ENCODE data around the gene PPP2R5D. TPM values are rescaled to one million over a fixed set of nuclear protein-coding genes. Genes with fewer than 3 reads are reported as not detected.

PPP2R5D gene
- total RNA-seq, 1 experiment from 2014 or later = 52.7 TPM

DNA sequence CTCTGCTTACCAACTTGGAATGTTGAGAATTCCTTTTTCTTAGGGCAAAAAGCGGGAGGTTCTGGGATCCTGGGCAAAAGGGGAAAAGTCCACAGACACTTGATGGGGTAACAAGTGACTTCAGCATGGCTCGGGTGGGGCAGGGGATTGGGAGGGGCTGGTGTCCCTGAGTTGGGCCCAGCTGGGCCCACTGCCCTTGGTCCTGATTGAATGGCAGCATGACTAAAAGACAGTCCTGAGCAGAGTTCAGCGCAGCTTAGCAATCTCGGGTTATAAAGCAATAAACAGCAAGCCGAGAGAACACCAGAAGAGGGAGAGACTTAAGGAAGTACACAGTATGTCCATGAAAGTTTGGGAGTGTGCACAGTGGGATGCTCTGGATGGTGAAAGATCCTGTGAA is 5.6 kb downstream of the PPP2R5D start:
- Mint-ChIP-seq H3K4me3 (no peak overlapping the region), H3K36me3 (peaks cover 21% of the 10 kb centered on the region), H3K27ac (no peak overlapping the region), H3K27me3 (ENCODE audit: low read depth) (no peaks in the 10 kb centered on the region), H3K9me3 (no peaks in the 10 kb centered on the region), H3K4me1 (peaks cover 15% of the 10 kb centered on the region)
- ChIA-PET CTCF (no interaction called here), POLR2A (no interaction called here)
- TF ChIP-seq, protein P1, sequence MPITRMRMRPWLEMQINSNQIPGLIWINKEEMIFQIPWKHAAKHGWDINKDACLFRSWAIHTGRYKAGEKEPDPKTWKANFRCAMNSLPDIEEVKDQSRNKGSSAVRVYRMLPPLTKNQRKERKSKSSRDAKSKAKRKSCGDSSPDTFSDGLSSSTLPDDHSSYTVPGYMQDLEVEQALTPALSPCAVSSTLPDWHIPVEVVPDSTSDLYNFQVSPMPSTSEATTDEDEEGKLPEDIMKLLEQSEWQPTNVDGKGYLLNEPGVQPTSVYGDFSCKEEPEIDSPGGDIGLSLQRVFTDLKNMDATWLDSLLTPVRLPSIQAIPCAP (CRISPR knock-in tag; IDR thresholded peaks at IDR 0.05) = no peak
- TF ChIP-seq, protein P2, sequence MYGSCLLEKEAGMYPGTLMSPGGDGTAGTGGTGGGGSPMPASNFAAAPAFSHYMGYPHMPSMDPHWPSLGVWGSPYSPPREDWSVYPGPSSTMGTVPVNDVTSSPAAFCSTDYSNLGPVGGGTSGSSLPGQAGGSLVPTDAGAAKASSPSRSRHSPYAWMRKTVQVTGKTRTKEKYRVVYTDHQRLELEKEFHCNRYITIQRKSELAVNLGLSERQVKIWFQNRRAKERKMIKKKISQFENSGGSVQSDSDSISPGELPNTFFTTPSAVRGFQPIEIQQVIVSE (CRISPR knock-in tag; IDR thresholded peaks at IDR 0.05; ENCODE audit: borderline replicate concordance) = no peak
- TF ChIP-seq GRHL2 (CRISPR knock-in tag; IDR thresholded peaks at IDR 0.05; ENCODE audit: insufficient replicate concordance, severe bottlenecking) = no peak
- TF ChIP-seq, protein P3, sequence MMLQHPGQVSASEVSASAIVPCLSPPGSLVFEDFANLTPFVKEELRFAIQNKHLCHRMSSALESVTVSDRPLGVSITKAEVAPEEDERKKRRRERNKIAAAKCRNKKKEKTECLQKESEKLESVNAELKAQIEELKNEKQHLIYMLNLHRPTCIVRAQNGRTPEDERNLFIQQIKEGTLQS (CRISPR knock-in tag; conservative IDR thresholded peaks at IDR 0.05) = no peak
- TF ChIP-seq, protein P4, sequence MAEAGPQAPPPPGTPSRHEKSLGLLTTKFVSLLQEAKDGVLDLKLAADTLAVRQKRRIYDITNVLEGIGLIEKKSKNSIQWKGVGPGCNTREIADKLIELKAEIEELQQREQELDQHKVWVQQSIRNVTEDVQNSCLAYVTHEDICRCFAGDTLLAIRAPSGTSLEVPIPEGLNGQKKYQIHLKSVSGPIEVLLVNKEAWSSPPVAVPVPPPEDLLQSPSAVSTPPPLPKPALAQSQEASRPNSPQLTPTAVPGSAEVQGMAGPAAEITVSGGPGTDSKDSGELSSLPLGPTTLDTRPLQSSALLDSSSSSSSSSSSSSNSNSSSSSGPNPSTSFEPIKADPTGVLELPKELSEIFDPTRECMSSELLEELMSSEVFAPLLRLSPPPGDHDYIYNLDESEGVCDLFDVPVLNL (CRISPR knock-in tag; IDR thresholded peaks at IDR 0.05; ENCODE audit: borderline replicate concordance, low read depth) = no peak
- no peak for TF ChIP-seq TEAD1 (CRISPR knock-in tag; IDR thresholded peaks at IDR 0.05)
- TF ChIP-seq, protein P5, sequence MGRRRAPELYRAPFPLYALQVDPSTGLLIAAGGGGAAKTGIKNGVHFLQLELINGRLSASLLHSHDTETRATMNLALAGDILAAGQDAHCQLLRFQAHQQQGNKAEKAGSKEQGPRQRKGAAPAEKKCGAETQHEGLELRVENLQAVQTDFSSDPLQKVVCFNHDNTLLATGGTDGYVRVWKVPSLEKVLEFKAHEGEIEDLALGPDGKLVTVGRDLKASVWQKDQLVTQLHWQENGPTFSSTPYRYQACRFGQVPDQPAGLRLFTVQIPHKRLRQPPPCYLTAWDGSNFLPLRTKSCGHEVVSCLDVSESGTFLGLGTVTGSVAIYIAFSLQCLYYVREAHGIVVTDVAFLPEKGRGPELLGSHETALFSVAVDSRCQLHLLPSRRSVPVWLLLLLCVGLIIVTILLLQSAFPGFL (CRISPR knock-in tag; IDR thresholded peaks at IDR 0.05; ENCODE audit: borderline replicate concordance) = no peak
- no peak for TF ChIP-seq NR2C2 (CRISPR knock-in tag; IDR thresholded peaks at IDR 0.05)
- DNase-seq (ENCODE audit: low spot score) = no peak
- no peak for ATAC-seq

DNA sequence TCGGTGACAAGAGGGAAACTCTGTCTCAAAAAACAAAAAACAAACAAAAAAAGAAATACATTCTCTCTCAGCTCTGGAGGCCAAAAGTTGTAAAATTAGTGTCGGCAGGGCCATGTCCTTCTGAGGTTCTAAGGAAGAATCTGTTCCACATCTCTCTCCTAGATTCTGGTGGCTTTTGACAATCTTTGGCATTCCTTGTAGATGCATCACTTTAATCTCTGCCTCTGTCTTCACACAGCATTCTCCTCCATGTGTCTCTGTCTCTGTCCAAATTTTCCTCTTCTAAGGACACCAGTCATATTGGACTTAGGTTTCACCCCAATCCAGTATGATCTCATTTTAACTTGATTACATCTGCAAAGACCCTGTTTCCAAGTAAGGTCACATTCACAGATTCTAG is 9.1 kb downstream of the PPP2R5D start:
- Mint-ChIP-seq H3K4me1 (no peaks in the 10 kb centered on the region), H3K4me3 (no peak overlapping the region), H3K36me3 (peaks cover 21% of the 10 kb centered on the region), H3K27ac (peak overlapping the region; percentile 2; the same call in 1 of the 2 replicates), H3K9me3 (no peaks in the 10 kb centered on the region), H3K27me3 (ENCODE audit: low read depth) (no peaks in the 10 kb centered on the region)
- TF ChIP-seq ZNF232 (CRISPR knock-in tag; IDR thresholded peaks at IDR 0.05) (no peak), NFYB (CRISPR knock-in tag; conservative IDR thresholded peaks at IDR 0.05; ENCODE audit: low read depth) (no peak), TEAD1 (CRISPR knock-in tag; IDR thresholded peaks at IDR 0.05) (no peak), MXD4 (CRISPR knock-in tag; IDR thresholded peaks at IDR 0.05; ENCODE audit: borderline replicate concordance) (no peak), ZNF396 (CRISPR knock-in tag; IDR thresholded peaks at IDR 0.05; ENCODE audit: borderline replicate concordance) (no peak), EMX1 (CRISPR knock-in tag; IDR thresholded peaks at IDR 0.05) (no peak), ESRRA (CRISPR knock-in tag; IDR thresholded peaks at IDR 0.05; ENCODE audit: borderline replicate concordance) (no peak)
- TF ChIP-seq, protein P6, sequence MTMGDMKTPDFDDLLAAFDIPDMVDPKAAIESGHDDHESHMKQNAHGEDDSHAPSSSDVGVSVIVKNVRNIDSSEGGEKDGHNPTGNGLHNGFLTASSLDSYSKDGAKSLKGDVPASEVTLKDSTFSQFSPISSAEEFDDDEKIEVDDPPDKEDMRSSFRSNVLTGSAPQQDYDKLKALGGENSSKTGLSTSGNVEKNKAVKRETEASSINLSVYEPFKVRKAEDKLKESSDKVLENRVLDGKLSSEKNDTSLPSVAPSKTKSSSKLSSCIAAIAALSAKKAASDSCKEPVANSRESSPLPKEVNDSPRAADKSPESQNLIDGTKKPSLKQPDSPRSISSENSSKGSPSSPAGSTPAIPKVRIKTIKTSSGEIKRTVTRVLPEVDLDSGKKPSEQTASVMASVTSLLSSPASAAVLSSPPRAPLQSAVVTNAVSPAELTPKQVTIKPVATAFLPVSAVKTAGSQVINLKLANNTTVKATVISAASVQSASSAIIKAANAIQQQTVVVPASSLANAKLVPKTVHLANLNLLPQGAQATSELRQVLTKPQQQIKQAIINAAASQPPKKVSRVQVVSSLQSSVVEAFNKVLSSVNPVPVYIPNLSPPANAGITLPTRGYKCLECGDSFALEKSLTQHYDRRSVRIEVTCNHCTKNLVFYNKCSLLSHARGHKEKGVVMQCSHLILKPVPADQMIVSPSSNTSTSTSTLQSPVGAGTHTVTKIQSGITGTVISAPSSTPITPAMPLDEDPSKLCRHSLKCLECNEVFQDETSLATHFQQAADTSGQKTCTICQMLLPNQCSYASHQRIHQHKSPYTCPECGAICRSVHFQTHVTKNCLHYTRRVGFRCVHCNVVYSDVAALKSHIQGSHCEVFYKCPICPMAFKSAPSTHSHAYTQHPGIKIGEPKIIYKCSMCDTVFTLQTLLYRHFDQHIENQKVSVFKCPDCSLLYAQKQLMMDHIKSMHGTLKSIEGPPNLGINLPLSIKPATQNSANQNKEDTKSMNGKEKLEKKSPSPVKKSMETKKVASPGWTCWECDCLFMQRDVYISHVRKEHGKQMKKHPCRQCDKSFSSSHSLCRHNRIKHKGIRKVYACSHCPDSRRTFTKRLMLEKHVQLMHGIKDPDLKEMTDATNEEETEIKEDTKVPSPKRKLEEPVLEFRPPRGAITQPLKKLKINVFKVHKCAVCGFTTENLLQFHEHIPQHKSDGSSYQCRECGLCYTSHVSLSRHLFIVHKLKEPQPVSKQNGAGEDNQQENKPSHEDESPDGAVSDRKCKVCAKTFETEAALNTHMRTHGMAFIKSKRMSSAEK (CRISPR knock-in tag; IDR thresholded peaks at IDR 0.05; ENCODE audit: borderline replicate concordance) = no peak
- TF ChIP-seq, protein P7, sequence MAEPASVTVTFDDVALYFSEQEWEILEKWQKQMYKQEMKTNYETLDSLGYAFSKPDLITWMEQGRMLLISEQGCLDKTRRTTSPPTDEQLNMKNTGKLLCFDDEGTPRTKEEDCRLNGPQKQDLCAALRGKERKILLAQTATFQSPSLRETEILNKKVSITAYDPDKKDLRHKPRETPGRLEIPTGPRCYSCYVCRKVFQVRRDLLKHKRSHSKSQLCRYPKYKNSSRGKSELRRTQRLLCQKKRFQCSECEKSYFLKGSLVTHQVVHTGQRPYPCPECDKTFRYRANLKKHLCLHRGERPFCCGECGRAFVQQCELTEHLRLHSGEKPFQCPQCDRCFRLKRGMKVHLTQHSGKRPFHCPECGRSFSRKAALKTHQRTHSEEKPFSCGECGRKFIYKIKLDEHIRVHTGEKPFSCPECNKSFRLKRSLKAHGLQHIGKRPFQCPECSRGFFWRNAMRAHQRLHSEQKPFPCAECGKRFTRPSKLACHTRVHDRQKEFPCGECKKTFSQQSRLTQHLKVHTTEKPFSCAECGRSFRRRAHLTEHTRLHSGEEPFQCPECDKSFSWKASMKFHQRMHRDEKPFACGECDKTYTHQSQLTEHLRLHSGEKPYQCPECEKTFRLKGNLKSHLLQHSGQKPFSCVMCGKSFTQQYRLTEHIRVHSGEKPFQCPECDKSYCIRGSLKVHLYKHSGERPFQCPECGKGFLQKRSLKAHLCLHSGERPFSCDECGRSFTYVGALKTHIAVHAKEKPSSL (CRISPR knock-in tag; conservative IDR thresholded peaks at IDR 0.05) = no peak
- TF ChIP-seq, protein P8, sequence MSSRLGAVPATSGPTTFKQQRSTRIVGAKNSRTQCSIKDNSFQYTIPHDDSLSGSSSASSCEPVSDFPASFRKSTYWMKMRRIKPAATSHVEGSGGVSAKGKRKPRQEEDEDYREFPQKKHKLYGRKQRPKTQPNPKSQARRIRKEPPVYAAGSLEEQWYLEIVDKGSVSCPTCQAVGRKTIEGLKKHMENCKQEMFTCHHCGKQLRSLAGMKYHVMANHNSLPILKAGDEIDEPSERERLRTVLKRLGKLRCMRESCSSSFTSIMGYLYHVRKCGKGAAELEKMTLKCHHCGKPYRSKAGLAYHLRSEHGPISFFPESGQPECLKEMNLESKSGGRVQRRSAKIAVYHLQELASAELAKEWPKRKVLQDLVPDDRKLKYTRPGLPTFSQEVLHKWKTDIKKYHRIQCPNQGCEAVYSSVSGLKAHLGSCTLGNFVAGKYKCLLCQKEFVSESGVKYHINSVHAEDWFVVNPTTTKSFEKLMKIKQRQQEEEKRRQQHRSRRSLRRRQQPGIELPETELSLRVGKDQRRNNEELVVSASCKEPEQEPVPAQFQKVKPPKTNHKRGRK (CRISPR knock-in tag; IDR thresholded peaks at IDR 0.05; ENCODE audit: borderline replicate concordance) = no peak
- TF ChIP-seq, protein P3 (CRISPR knock-in tag; conservative IDR thresholded peaks at IDR 0.05) = no peak
- TF ChIP-seq, protein P5 (CRISPR knock-in tag; IDR thresholded peaks at IDR 0.05; ENCODE audit: borderline replicate concordance) = no peak
- POLR2A ChIA-PET = no interaction called here
- CTCF ChIA-PET = no interaction called here
- DNase-seq (ENCODE audit: low spot score) = no peak
- ATAC-seq = no peak

Measured in WTC11 (cell line).